HCT116 (cell line): Measurements from ENCODE around the gene GPI. TPM values are rescaled to one million over a fixed set of nuclear protein-coding genes. Genes with fewer than 3 reads are reported as not detected.

Experiments used
- ATAC-seq: fragments of 200-7000 bp; cut with Tn5 transposase; 2 replicates; pipeline ENCODE4 v1.9.1; 2020; ENCODE audit warnings: mild to moderate bottlenecking, moderate library complexity
- BruUV-seq: library from RNA; stranded (reverse); fragments of 400-500 nt; replicated peaks from 2 replicates; lab custom pipeline; 2021; lab: Mats Ljungman, UMichigan
- CTCF ChIA-PET: fragments of 300-600 bp; sonication (Branson Sonifier 250); formaldehyde crosslinking; loops from one replicate; lab custom pipeline; 2021; ENCODE audit warnings: antibody characterized with exemption; lab: Charles Lee
- POLR2A ChIA-PET: fragments of 300-600, 350-600 bp; sonication (Branson Sonifier 250); formaldehyde crosslinking; loops from one replicate; lab custom pipeline; 2021; ENCODE audit warnings: antibody characterized with exemption; lab: Charles Lee
- RAD21 ChIA-PET, 2 experiments: fragments of 300-600 bp; sonication (Branson Sonifier 250); formaldehyde crosslinking; loops; one replicate each; lab custom pipeline; 2023; ENCODE audit warnings: low total read pairs in 2 of 2; ENCODE audit not compliant: uncharacterized antibody in 2 of 2, unreplicated experiment in 2 of 2, low non-redundant PET in 1 of 2; lab: Charles Lee
- DNase-seq: peaks from one replicate; pipeline ENCODE4 v3.0.0-alpha.2; 2010; ENCODE audit warnings: low read depth, low spot score
- H2AFZ ChIP-seq: fragments of 200-600 bp; shearing (Covaris generic), sonication (generic); 2 replicates; pipeline ENCODE4 v1.6.1; 2017; ENCODE audit warnings: low read depth, mixed run types, mixed read lengths, antibody characterized with exemption, low read length; ENCODE audit not compliant: poor library complexity, severe bottlenecking
- H3K27ac ChIP-seq: 2 replicates; pipeline ENCODE4 v1.5.1; 2012; ENCODE audit warnings: low read depth, low read length
- H3K27me3 ChIP-seq: fragments of 200-600 bp; sonication (generic); 2 replicates; pipeline ENCODE4 v1.6.1; 2016; ENCODE audit warnings: mixed run types, low read length, mixed read lengths; ENCODE audit not compliant: insufficient read depth
- H3K36me3 ChIP-seq, 2 experiments: fragments of 200-500 bp in 1 of 2; fragments of 200-600 bp in 1 of 2; sonication (Bioruptor generic) in 1 of 2; sonication (generic) in 1 of 2; 2 replicates each; pipeline versions ENCODE4 v1.5.1 to v1.6.1; 2014 to 2016; ENCODE audit warnings: low read length in 2 of 2, inconsistent platforms in 1 of 2, mixed read lengths in 1 of 2, mixed run types in 1 of 2; ENCODE audit not compliant: insufficient read depth in 2 of 2, control insufficient read depth in 1 of 2
- H3K4me1 ChIP-seq, 2 experiments: fragments of 200-600 bp in 1 of 2; sonication (generic) in 1 of 2; 2 replicates each; pipeline versions ENCODE4 v1.5.1 to v1.6.1; 2012 to 2017; ENCODE audit warnings: low read length in 2 of 2, inconsistent platforms in 1 of 2, mild to moderate bottlenecking in 1 of 2, mixed read lengths in 1 of 2, mixed run types in 1 of 2, moderate library complexity in 1 of 2; ENCODE audit not compliant: insufficient read depth in 2 of 2, control insufficient read depth in 1 of 2
- H3K4me2 ChIP-seq: fragments of 200-600 bp; sonication (generic); 2 replicates; pipeline ENCODE4 v1.6.1; 2017; ENCODE audit warnings: mixed run types, low read length, mixed read lengths
- H3K4me3 ChIP-seq, 2 experiments: fragments of 200-600 bp in 1 of 2; sonication (generic) in 1 of 2; replicated peaks in 1 of 2; 2 replicates each; pipeline ENCODE4 v1.5.1; 2011 to 2016; ENCODE audit warnings: low read length in 2 of 2, control low read depth in 1 of 2, low read depth in 1 of 2, mild to moderate bottlenecking in 1 of 2, mixed read lengths in 1 of 2, mixed run types in 1 of 2
- H3K79me2 ChIP-seq: fragments of 200-600 bp; sonication (generic); 2 replicates; pipeline ENCODE4 v1.6.1; 2017; ENCODE audit warnings: mild to moderate bottlenecking, mixed run types, low read length, moderate library complexity, mixed read lengths; ENCODE audit not compliant: insufficient read depth
- H3K9ac ChIP-seq: fragments of 200-600 bp; sonication (generic); 2 replicates; pipeline ENCODE4 v1.6.1; 2016; ENCODE audit warnings: low read length, mixed read lengths
- H3K9me2 ChIP-seq: fragments of 200-600 bp; sonication (generic), shearing (Covaris generic); 2 replicates; pipeline ENCODE4 v1.6.1; 2017; ENCODE audit warnings: mixed run types, mild to moderate bottlenecking, moderate library complexity; ENCODE audit not compliant: insufficient read depth
- H3K9me3 ChIP-seq, 2 experiments: fragments of 200-500 bp in 1 of 2; fragments of 200-600 bp in 1 of 2; sonication (Bioruptor generic) in 1 of 2; sonication (generic) in 1 of 2; 2 replicates each; pipeline ENCODE4 v1.6.1; 2014 to 2017; ENCODE audit warnings: low read length in 2 of 2, mixed read lengths in 2 of 2, inconsistent platforms in 1 of 2, low read depth in 1 of 2, mild to moderate bottlenecking in 1 of 2, mixed run types in 1 of 2, moderate library complexity in 1 of 2; ENCODE audit not compliant: control insufficient read depth in 1 of 2, insufficient read depth in 1 of 2
- H4K20me1 ChIP-seq: fragments of 200-600 bp; sonication (generic), shearing (Covaris generic); 2 replicates; pipeline ENCODE4 v1.6.1; 2017; ENCODE audit warnings: mixed run types, mild to moderate bottlenecking, moderate library complexity; ENCODE audit not compliant: insufficient read depth
- ATF3 ChIP-seq: IDR thresholded peaks from 2 replicates; pipeline ENCODE4 v1.6.1; 2012
- CBX3 ChIP-seq: IDR thresholded peaks from 2 replicates; pipeline ENCODE4 v1.6.1; 2012; ENCODE audit warnings: low read depth
- EGR1 ChIP-seq: IDR thresholded peaks from 2 replicates; pipeline ENCODE4 v1.6.1; 2012; ENCODE audit warnings: low read depth
- EZH2 ChIP-seq: fragments of 200-600 bp; sonication (generic); IDR thresholded peaks from 2 replicates; pipeline ENCODE4 v1.6.1; 2017; ENCODE audit warnings: antibody characterized with exemption, mixed run types
- EZH2phosphoT487 ChIP-seq: fragments of 200-600 bp; IDR thresholded peaks from 2 replicates; pipeline ENCODE4 v1.6.1; 2018; ENCODE audit warnings: antibody characterized with exemption, borderline replicate concordance
- FOSL1 ChIP-seq: IDR thresholded peaks from 2 replicates; pipeline ENCODE4 v1.6.1; 2012; ENCODE audit warnings: low read depth
- JUND ChIP-seq: IDR thresholded peaks from 2 replicates; pipeline ENCODE4 v1.6.1; 2012
- POLR2A ChIP-seq: IDR thresholded peaks from 2 replicates; pipeline ENCODE4 v1.7.0; 2011; ENCODE audit warnings: borderline replicate concordance; ENCODE audit not compliant: insufficient read depth, insufficient read length; ENCODE audit errors: extremely low read depth
- POLR2AphosphoS5 ChIP-seq: IDR thresholded peaks from 2 replicates; pipeline ENCODE4 v1.6.1; 2011; ENCODE audit warnings: mild to moderate bottlenecking, low read depth, low read length, moderate library complexity
- RAD21 ChIP-seq: IDR thresholded peaks from 2 replicates; pipeline ENCODE4 v1.6.1; 2012; ENCODE audit warnings: low read depth, mild to moderate bottlenecking
- REST ChIP-seq: IDR thresholded peaks from 2 replicates; pipeline ENCODE4 v1.6.1; 2012; ENCODE audit warnings: low read depth
- SRF ChIP-seq: IDR thresholded peaks from 2 replicates; pipeline ENCODE4 v1.6.1; 2012; ENCODE audit warnings: low read depth
- TCF7L2 ChIP-seq: IDR thresholded peaks from 2 replicates; pipeline ENCODE4 v1.7.0; 2011; ENCODE audit warnings: borderline replicate concordance, inconsistent platforms; ENCODE audit not compliant: insufficient read depth, insufficient read length; ENCODE audit errors: extremely low read depth
- YY1 ChIP-seq: IDR thresholded peaks from 2 replicates; pipeline ENCODE4 v1.6.1; 2011; ENCODE audit warnings: low read length, low read depth, moderate library complexity, mild to moderate bottlenecking; ENCODE audit not compliant: insufficient replicate concordance; ENCODE audit errors: extremely low read depth
- ZBTB33 ChIP-seq: IDR thresholded peaks from 2 replicates; pipeline ENCODE4 v1.6.1; 2011; ENCODE audit warnings: mild to moderate bottlenecking, low read length, moderate library complexity; ENCODE audit not compliant: insufficient replicate concordance; ENCODE audit errors: extremely low read depth
- ZFX ChIP-seq: fragments of 450-650 bp; IDR thresholded peaks from 2 replicates; pipeline ENCODE4 v1.6.1; 2017
- ZNF274 ChIP-seq: fragments of 200-500 bp; sonication (Bioruptor generic); IDR thresholded peaks from 2 replicates; pipeline ENCODE4 v1.6.1; 2014; ENCODE audit warnings: mild to moderate bottlenecking, low read depth, low read length, inconsistent platforms
- intact Hi-C: fragments of 100-400 bp; cut with micrococcal nuclease; formaldehyde crosslinking; loops from 2 replicates; pipeline ENCODE4 v1.10.0; 2022
- total RNA-seq: library from RNA; stranded (reverse); gene quantifications from one replicate; pipeline ENCODE4 v1.2.1, GENCODE V29; 2021; ENCODE audit not compliant: unreplicated experiment

The GPI gene
- total RNA-seq, 1 experiment from 2014 or later: 787 TPM

GRCh38 chr19:34363930-34364329, 1.1 kb upstream of the GPI start:
- no peak overlapping the region for H3K9ac ChIP-seq
- RAD21 ChIA-PET: no interaction called here
- CTCF ChIA-PET: no interaction called here
- H4K20me1 ChIP-seq: no peaks in the 10 kb centered on the region
- intact Hi-C loops: no loop called here
- H3K79me2 ChIP-seq: peaks cover 39% of the 10 kb centered on the region
- no peaks in the 10 kb centered on the region for H3K9me3 ChIP-seq
- no TSS peak for BruUV-seq
- H3K27me3 ChIP-seq: no peaks in the 10 kb centered on the region
- no peaks in the 10 kb centered on the region for H3K9me2 ChIP-seq
- peak overlapping the region in 1 of 2 experiments; percentile 99; a peak in 2 of 4 replicates for H3K4me3 ChIP-seq
- peaks cover 22 to 26% of the 10 kb centered on the region in 2 experiments; a peak in 3 of 4 replicates for H3K36me3 ChIP-seq
- DNase-seq: no peak
- no peak for ATAC-seq
- POLR2A ChIA-PET: no interaction called here
- TF ChIP-seq POLR2AphosphoS5 (no peak), POLR2A (no peak), REST (no peak), EZH2phosphoT487 (no peak), FOSL1 (no peak), JUND (no peak), ZBTB33 (no peak), ZFX (no peak), RAD21 (no peak), CBX3 (no peak), EZH2 (no peak), SRF (no peak), EGR1 (no peak), ATF3 (no peak), TCF7L2 (no peak), YY1 (no peak), ZNF274 (no peak)
- peaks cover 21 to 44% of the 10 kb centered on the region in 2 experiments for H3K4me1 ChIP-seq
- peak overlapping the region; percentile 91 for H3K27ac ChIP-seq
- H3K4me2 ChIP-seq: peak overlapping the region; percentile 97
- H2AFZ ChIP-seq: no peak overlapping the region
